ENCODE measurements around the gene ZBTB7C.

The ZBTB7C gene

DNA sequence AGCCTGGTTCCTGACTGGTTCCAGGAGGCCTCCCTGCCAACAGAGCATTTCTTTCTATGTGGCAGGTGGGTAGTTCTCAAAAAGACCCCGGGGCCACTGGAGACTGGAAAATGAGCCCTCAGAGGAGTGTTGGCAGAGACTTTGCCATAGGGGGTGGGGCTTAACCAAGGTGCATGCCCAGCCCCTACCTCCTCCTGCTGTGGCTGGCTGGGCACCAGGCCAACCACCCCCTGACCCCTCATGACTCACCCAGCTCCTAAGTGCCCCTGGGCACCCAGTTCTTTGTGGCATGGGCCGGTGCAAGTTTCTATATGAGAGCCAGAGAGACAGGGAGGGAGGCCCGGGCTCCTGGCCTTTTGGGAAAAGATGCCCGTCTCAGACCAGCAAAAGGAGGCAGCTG, 380.5 kb downstream of the ZBTB7C start:
- DNase-seq: no peak

DNA sequence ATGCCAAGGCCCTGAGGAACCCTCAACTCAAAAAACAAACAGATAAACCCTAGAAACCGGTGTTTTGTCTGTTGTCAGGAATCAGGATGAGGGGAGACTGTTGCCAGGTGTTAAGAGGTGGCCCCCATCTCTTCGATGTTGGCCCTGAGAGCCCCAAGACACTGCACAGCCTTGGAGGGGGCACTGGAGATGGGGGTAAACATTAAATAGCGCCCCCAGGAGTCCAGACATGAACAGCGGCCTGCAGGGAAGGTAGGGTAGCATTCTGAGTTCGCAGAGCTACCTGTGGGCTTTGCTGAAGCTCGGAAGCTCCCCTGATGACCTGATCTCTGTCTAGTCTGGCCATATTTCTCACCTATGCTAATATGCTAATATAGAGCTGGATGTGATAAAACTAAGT, 381.1 kb downstream of the ZBTB7C start:
- DNase-seq: no peak

DNA sequence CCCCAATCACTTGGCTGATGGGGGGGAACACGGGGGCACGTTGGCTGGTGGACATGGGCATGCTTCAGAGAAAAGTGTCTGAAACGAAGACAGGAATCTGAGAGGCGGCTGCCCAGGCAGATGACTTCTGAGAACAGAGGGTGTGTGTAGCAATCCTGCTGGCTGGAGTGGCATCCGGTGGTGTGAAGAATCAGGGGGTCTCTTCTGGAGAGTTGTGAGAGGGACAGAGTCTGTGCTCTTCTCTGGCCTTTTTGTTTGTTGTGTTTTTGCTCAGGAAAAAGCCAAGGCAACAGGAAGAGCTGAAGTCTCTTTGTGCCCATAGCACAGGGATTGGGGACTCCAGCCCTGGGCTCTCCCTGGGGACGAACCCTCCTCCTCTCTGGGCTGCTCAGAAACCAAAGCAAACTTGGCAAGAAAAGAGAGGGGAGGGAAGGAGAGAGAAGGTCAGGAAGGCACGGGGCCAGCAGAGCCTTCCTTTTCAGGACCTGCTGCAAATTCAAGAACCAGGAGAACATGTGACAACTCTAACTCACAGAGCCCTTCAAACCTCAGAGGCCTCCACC, 381.7 kb downstream of the ZBTB7C start:
- DNase-seq: no peak

DNA sequence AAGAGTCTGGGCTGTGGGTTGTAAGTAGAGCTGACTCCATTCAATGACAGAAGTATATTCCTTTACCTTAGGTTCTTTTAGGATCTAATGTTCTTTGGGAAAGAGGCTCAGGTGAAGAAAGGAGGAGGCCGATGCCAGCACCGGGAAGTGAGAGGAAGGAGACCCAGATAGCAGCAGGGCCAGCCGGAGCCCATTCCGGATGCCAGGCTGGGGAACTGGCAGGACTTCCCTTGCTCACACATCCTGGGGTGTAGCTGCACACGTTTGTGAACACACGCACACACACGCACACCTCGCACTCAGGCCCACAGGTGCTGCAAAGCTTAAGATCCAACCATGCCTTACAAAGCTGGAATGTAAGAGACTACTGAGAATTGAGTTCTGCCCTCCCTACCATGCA, 383.0 kb downstream of the ZBTB7C start:
- DNase-seq: no peak

DNA sequence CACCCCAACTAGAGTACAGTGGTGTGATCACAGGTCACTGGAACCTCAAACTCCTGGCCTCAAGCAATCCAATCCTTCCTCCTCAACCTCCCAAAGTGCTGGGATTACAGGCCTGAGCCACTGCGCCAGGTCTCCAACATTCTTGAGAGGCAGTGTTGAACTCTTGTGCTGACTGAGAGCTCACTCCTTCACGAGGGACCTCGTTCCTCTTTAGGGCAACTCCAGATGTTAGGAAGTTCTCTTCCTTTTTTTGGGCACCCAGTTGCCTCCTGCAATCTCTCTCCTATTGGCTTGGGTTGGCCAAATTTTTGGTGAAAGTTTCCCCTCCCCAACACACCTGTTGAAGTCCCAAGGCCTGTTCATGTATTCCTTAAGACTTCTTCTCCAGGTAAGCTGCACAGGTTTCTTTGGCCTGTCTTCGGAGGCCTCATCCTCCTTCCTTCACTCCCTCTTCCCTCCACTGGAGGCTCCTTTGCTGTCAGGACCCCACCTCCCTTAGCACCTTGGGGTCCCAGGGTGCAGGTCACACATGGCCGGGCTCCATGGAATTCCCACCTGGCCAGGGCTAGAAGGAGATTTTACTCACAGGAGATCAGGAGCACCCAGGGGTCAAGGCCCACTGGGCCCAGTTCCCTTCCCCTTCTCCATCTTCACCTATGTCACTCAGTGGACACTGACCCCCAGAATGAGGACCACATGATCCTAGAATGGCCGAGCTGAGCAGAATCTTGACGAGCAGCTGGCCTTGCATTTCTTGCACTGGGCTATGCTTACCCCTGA, 384.1 kb downstream of the ZBTB7C start:
- DNase-seq: no peak

DNA sequence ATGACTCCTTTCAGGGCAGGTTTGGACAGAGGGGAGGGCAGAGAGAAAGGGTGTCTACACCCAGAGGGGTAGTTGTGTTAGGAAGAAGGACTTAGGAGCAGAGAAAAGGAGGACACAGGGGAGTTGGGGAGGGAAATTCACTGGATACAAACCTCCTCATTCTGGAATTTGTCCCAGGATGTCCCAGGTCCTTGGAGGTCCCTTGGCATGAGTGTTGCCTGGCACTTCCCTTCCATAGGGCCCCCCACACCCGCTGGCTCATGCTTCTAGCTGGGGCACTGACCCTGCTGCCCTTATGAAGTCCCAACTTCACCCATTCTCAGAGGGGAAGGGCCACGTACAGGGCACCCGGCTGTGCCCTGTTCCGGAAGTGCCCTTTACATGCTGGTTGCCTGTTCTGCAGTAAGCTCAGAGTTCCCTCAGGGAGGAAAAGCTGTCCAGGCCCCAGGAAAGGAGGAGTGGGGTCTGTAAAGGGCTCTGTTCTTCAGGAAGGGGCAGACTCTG, 385.1 kb downstream of the ZBTB7C start:
- no peak for DNase-seq

DNA sequence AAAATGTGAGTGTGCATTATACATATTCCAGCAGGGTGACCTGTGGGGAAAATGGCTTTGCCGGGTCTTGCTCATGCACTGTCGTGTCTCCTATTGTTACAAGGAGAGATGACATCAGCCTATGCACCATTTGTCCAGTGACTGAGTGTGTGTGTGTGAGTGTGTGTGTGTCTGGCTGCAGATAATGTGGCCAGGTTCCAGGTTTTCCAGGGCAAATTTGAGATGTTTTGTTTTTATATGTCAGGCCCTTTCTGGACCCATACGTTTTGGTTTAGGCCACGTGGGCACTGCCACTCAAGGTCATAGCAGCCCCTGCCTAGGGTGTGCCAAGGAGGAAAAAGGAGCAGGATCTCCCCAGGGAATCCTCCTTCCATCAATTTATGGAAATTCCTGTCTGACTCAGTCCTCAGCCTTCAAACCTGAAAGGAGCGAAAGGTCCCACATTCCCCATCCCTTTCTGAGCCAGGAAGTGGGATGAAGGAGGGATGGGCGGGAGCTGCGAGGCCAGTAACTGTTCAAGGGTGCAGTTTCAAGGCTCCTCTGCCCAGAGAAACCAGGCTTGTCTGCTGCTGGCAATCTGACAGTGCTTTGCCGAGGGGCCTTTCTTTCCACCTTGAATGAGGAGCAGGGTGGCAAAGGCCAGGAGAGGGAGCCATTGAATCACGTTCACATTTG, 385.7 kb downstream of the ZBTB7C start:
- DNase-seq: no peak

DNA sequence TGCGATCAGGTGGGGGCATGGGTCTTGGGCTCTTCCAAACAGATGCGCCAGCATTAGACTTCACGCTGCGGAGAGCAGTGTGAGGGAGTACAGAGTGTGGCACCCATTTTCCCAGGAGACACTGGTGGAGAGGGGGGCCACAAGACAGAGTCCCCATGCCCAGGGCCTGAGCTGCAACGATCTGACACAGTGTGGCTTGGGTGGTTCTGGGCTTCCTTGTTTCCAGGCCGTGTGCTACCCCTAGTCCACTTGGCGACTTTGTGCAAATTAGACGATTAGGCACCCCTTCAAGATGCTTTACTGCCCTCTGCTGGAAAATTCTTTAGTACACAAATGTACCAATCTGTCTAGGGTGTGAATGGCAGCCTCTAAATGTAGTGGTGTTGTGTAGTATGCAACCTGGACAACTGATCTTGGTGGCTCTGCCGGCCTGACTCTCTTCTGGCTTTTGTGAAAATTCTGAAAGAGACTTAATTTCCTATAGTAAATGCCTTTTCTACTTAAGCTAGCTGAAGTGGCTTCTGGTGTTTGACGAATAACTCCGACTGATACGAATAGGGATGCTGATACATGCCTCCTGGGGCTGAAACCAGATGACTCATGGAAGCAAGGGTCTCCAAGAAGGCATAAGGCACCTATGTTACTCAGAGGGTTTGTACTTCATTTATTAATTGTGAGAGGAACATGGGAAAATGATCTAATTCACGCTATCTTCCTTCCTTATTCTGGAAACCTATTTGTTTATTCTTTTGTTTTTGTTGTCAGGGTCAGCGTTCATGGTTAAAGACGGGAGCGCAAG, 386.5 kb downstream of the ZBTB7C start:
- DNase-seq: no peak

DNA sequence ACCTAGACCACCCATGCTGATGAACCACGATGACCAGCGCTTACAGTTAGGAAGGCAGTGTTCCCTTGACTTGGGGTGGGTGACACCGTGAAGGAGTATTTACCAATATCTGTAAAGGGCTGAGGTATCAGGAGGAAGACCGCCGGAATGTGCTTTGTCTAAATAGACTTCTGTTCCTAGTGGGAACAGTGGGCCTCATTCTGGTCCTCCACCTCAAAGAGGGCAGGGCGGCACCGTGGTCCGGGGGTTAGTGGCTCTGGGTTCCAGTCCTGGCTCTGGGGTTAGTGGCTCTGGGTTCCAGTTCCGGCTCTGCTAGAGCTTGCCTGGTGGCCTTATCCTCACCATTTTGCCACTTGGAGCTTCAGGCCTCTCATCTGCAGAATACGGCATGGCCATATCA, 387.2 kb downstream of the ZBTB7C start:
- no peak for DNase-seq

DNA sequence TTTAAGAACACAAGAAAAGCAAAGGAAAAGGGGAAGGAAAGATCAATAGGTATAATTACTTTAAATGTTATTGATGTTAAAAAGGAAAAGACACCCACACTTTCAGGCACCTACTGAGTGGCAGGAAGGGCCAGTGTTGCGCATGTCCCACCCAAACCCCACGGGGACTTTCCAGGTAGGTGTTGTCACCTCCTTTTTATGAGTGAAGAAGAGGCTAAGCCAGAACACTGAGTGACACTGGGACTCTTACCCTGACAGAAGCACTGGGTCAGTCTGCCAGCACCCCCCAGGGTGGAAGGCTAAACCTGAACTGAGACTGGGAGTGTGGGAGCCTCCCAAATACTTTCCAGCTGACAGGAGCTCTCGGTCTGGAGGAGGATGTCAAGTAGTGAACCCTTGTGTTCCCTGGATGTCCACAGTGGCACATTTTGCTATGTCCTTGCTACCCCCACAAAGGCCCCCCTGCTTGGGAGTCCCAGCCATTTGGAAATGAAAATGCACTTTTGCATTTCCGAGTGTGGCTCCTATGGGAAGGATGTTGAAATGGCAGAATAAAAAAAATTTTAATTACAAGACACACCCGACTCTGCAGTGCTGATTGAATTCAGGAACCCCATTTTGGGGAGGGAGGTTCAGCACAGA, 387.8 kb downstream of the ZBTB7C start:
- no peak for DNase-seq

DNA sequence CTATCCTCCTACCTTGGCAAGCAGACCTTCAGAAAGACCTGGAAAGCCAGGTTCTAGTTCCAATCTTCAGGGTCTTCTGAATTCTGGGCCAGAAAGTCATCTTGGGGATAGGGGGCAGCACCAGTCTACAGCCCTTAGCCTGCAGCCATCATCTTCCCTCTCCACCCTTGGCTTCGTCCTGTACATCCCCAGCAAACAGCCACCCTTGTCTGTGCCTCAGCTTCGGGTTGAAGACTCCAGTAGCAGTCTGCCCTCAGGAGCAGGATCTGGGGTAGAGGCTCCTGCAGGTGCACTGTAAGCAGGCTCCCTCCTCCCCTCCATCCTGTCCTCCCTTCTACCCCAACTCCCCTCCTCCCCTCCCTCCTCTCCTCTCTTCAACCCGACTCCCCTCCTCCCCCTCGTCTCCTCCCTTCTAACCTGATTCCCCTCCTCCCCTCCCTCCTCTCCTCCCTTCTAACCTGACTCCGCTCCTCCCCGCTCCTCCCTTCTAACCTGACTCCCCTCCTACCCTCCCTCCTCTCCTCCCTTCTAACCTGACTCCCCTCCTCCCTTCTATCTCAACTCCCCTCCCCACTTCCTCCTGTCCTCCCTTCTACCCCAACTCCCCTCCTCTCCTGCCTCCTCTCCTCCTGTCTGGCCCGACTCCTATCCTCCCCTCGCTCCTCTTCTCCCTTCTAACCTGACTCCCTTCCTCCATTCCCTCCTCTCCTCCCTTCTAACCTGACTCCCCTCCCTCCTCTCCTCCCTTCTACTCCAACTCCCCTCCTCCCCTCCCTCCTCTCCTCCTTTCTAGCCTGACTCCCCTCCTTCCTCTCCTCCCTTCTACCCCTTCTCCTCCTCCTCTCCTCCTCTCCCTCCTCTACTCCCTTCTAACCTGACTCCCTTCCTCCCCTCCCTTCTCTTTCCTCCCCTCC, 388.6 kb downstream of the ZBTB7C start:
- no peak for DNase-seq

DNA sequence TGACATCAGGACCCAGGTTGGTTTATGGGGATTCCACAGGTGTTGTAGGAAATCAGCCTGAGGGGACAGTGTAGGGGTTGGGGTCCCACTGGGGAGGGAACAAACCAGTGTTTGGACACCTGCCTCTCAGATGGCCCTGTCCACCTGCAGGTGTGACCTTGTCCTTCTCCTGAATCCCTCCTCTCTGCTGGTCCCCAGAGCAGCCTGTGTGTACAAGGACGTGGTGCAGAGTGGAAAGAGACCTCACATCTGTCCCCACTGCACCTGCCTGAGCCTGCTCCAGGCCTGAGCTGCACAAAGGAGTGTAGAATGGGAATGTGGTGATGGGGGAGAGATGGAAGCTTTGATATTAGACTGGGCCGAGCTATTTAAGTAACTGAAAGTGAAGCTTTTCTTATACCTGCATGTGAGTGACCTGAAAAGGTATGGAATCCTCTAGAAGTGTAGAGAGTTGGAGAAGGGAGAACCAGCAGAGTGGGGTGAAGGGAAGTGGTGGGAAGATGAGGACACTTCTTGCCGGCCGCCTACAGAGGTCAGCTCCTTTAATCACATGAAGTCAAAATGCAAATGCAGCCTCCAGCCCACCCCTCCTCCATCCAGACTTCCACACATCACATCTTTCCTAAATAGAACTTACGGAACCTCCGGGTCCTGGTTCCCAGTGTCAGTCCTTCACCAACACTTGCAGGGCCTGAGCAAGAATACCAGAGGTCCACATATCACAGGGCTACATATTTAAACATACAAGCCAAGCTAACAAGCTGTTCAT, 389.4 kb downstream of the ZBTB7C start:
- no peak for DNase-seq

DNA sequence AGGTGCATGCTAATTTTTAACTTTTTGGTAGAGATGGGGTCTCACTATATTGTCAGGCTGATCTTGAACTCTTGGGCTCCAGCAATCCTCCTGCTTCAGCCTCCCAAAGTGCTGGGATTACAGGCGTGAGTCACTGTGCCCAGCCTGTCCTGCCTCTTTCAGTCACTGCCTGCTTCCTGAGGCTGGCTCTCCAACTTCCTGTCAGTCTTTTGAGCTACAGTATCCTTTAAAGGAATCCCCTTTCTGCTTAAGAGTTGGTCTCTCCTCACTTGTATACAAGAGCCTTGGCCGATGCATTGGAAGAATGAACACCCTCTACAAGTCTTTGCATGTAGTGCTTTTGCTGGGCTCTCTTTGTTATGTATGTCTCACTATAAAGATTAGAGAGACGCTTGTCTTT, 390.3 kb downstream of the ZBTB7C start:
- DNase-seq: no peak

DNA sequence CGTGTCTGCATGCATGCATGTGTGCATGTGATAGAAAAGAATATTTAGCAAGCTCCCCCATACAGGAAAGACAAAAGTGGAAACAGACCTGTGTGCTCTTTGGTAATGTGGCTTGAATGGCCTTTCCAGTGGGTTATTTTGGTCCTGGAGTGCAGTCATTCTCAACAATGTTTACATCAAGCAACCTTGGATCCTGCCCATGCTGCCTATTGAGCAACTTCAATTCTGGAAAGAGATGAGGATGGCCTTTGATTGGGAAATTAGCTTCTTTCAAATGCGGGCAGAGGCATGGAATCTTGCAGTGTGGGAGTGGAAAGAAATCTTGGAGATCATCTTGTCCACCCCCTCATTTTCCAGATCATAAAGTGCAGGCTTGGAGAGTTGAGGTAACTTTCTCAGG, 391.5 kb downstream of the ZBTB7C start:
- DNase-seq: no peak

DNA sequence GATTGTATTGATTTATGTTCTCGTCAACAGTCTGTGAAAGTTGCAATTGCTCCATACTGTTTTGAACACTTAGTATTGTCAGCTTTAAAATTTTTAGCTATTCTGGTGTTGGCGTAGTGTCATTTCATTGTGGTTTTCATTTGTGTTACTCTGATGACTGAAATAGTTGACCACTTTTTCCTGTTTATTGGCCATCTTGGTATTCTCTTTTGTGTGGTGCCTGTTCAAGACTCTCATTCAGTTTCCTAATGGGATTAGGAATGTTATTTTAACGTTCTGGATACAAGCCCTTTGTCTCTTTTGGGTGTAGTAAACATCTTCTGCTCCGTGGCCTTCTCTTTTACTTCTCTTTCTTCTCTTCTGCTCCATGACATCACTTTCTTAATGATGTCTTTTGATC, 396.0 kb downstream of the ZBTB7C start:
- no peak for DNase-seq

DNA sequence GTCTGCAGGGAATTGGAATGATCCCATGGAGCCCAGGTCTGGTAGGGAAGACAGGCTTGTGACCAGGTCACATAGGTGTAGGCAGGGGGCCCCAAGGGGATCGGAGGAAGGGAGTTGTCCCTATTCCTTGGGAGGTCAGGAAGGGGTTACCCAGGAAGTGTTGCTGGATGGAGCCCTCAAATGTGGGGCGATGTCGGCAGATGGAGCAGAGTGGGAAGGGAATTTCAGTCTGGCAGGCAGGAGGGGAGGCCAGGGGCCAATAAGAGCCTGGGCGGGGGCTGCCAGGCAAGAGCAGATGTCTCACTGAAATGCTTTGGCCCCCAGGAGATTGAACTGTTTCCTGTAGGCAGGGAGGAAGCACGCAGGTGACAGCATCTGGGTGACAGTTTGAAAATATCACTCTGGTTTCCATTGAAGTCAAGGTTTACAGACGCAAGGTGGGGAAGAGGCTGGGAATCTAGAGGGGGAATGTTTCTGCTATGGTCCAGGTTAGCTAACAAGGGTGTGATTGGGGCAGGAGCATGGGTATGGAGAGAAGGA, 397.2 kb downstream of the ZBTB7C start:
- DNase-seq: no peak

DNA sequence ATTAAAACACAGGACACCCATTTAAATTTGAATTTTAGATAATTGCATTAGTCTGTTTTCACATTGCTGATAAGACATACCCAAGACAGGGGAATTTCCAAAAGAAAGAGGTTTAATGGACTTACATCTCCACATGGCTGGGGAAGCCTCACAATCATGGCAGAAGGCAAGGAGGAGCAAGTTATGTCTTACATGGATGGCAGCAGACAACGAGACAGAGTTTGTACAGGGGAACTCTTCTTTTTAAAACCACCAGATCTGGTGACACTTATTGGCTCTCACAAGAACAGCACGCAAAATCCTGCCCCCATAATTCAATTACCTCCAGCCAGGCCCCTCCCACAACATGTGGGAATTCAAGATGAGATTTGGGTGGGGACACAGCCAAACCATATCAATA, 398.9 kb downstream of the ZBTB7C start:
- no peak for DNase-seq

DNA sequence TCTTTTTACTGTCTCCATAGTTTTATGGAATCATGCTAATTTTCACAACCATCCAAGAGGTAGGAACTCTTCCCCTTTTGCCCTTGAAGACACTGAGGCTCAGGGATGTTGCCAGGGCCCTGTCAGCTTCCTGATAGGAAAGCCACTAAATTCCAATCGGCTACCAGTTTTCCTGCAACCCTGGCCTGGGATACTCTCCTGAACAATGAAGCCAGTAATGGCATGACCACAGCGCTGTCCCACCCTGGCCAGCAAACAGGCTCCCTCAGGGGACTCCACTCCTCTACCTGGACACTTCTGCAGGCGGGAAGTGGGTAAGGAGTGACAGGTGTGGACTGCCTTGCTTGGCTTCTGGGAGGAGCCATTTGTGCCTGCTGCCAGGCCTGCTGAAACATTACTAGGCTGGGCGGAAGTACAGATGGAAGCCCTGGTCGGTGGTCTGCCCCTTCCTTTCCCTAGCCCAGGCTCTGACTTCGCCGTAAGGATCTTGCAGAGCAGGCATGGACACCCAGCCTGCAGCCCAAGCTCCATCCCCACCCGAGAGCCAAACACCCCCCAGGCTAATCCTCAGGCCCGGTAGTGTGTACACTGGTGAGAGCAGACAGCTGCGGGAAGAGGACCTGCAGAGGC, 400.0 kb downstream of the ZBTB7C start:
- DNase-seq: no peak

DNA sequence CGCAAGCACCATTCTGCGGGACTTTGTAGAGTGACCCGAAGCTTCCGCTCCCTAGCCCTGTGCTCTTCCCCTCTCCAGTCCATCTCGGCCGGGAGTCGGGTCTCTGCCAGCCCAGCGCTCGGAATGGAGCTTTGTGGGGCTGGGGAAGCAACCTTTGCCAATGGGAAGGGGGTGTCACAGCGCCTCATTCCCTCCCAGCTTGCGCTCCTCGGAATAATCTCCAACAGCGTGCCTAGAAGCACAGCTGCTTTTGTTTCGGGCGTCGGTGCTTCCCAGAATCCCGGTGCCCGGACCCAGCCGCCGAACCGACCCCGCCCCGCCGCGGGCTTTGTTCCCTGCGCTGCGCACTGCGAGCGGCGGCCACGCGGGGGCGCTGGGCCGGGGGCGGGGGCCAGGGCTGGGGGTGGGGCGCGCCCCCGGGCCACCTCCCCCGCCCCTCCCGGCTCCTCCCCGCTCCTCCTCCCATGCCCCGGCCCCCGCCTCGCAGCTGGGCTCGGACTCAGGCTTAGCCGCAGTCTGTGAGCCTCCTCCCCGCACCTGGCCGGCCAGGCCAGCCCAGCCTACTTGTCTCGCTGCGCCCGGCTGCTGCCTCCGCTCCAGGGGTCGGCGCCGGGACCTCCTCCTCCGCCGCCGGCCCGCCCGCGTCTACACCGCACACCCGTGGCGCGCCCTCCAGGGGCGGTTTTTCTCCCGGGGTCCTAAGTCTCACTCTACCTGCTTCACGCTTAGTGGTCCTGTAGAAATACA, 401.1 kb downstream of the ZBTB7C start:
- DNase-seq: peak; percentile 57 to 66
